Activated CD4-positive, alpha-beta T cell treated with anti-CD3 and anti-CD28 coated beads, Interleukin-2, Interleukin-6, amounts not matched to agents 100 ng/mL and 50 ng/mL, durations not matched to agents 16 hours and 8 hours (primary cell): ENCODE data around the gene TNXB.
"Not testable (repeated sequence)": the region's sequence is repeated elsewhere in the genome, so short reads cannot be mapped to it uniquely, and the experiment has no call there.

Experiments
- DNase-seq: peaks from one replicate; pipeline ENCODE4 v3.0.0-alpha.2; 2020

TNXB gene

GRCh38 chr6:32082935-32083334 is 26.2 kb downstream of the TNXB start:
- no peak for DNase-seq

GRCh38 chr6:32082478-32082877 is 26.7 kb downstream of the TNXB start:
- DNase-seq: no peak

- no peak for DNase-seq
Measured at GRCh38 chr6:32081168-32081990, 27.8 kb downstream of the TNXB start.

- no peak for DNase-seq
Measured at GRCh38 chr6:32079566-32080290, 29.4 kb downstream of the TNXB start.

GRCh38 chr6:32076321-32076809 is 32.8 kb downstream of the TNXB start:
- no peak for DNase-seq

- DNase-seq: no peak
Measured at GRCh38 chr6:32075781-32076180, 33.4 kb downstream of the TNXB start.

GRCh38 chr6:32074996-32075532 is 34.1 kb downstream of the TNXB start:
- no peak for DNase-seq

GRCh38 chr6:32073613-32074012 is 35.5 kb downstream of the TNXB start:
- DNase-seq: no peak

GRCh38 chr6:32073101-32073500 is 36.0 kb downstream of the TNXB start:
- DNase-seq: no peak

- no peak for DNase-seq
Measured at GRCh38 chr6:32070814-32071543, 38.2 kb downstream of the TNXB start.

- no peak for DNase-seq
Measured at GRCh38 chr6:32069878-32070515, 39.1 kb downstream of the TNXB start.

GRCh38 chr6:32069460-32069859 is 39.7 kb downstream of the TNXB start:
- no peak for DNase-seq

- no peak for DNase-seq
Measured at GRCh38 chr6:32068867-32069266, 40.3 kb downstream of the TNXB start.

GRCh38 chr6:32068315-32068714 is 40.8 kb downstream of the TNXB start:
- not testable (repeated sequence) for DNase-seq

GRCh38 chr6:32067521-32067920 is 41.6 kb downstream of the TNXB start:
- not testable (repeated sequence) for DNase-seq

- no peak for DNase-seq
Measured at GRCh38 chr6:32064706-32065105, 44.4 kb downstream of the TNXB start.

GRCh38 chr6:32060966-32061655 is 48.0 kb downstream of the TNXB start:
- no peak for DNase-seq

GRCh38 chr6:32058511-32058963 is 50.6 kb downstream of the TNXB start:
- DNase-seq: no peak

GRCh38 chr6:32057966-32058365 is 51.2 kb downstream of the TNXB start:
- DNase-seq: no peak

GRCh38 chr6:32056254-32056653 is 52.9 kb downstream of the TNXB start:
- no peak for DNase-seq

GRCh38 chr6:32055756-32056155 is 53.4 kb downstream of the TNXB start:
- not testable (repeated sequence) for DNase-seq

GRCh38 chr6:32053314-32053713 is 55.8 kb downstream of the TNXB start:
- not testable (repeated sequence) for DNase-seq
